ENCODE data around the gene IFNG.

- TF ChIP-seq CTCF (IDR thresholded peaks at IDR 0.05 in 2 of 3, conservative IDR thresholded peaks at IDR 0.05 in 1 of 3; ENCODE audit: borderline replicate concordance in 1 of 3, insufficient read depth in 1 of 3, low read depth in 2 of 3, low read length in 2 of 3): no peak
- no peak for TF ChIP-seq EZH2phosphoT487 (IDR thresholded peaks at IDR 0.05; ENCODE audit: borderline replicate concordance)
- TF ChIP-seq POLR2AphosphoS5 (IDR thresholded peaks at IDR 0.05; ENCODE audit: low read depth, low read length): no peak
- no peak for TF ChIP-seq MAX (IDR thresholded peaks at IDR 0.05)
- TF ChIP-seq REST (IDR thresholded peaks at IDR 0.05; ENCODE audit: low read depth): no peak
- no peak for TF ChIP-seq POLR2A (IDR thresholded peaks at IDR 0.05; ENCODE audit: borderline replicate concordance, extremely low read depth, insufficient read depth, insufficient read length)
- TF ChIP-seq CEBPB (IDR thresholded peaks at IDR 0.05; ENCODE audit: low read depth): no peak
- no peak for TF ChIP-seq EZH2 (IDR thresholded peaks at IDR 0.05)
- no peak for TF ChIP-seq TCF7L2 (IDR thresholded peaks at IDR 0.05; ENCODE audit: borderline replicate concordance, extremely low read depth, insufficient read depth, insufficient read length)
- no peak for TF ChIP-seq ZFX (IDR thresholded peaks at IDR 0.05)
- TF ChIP-seq RAD21 (IDR thresholded peaks at IDR 0.05; ENCODE audit: low read depth): no peak
- no peak for TF ChIP-seq JUND (IDR thresholded peaks at IDR 0.05)
Observed at GRCh38 chr12:68139941-68140340, 19.6 kb downstream of the IFNG start.
